HepG2 (cell line): Measurements from ENCODE around the gene GCLM. TPM values are rescaled to one million over a fixed set of nuclear protein-coding genes. Genes with fewer than 3 reads are reported as not detected.

Source experiments
- ATAC-seq: fragments of 200-7000 bp; cut with Tn5 transposase; 3 replicates; pipeline ENCODE4 v1.9.1; 2020; ENCODE audit warnings: mild to moderate bottlenecking, moderate library complexity
- BruUV-seq: library from RNA; stranded (reverse); fragments of 400-500 nt; replicated peaks from 2 replicates; lab custom pipeline; 2021; lab: Mats Ljungman, UMichigan
- CTCF ChIA-PET: fragments of 300-600 bp; formaldehyde crosslinking; extraction: SDS; loops from one replicate; lab custom pipeline; 2021; ENCODE audit warnings: low total read pairs, inconsistent platforms, low intra/inter-chr PET ratio; lab: Yijun Ruan, JAX
- POLR2A ChIA-PET: fragments of 350-600 bp; sonication (Branson Sonifier 250); formaldehyde crosslinking; loops from one replicate; lab custom pipeline; 2020; ENCODE audit warnings: antibody characterized with exemption, inconsistent platforms; lab: Yijun Ruan, JAX
- DNase-seq: peaks from one replicate; pipeline ENCODE4 v3.0.0-alpha.2; 2015; ENCODE audit warnings: low spot score
- FAIRE-seq: peaks from 3 replicates; lab custom pipeline; 2011; peaks lifted over from hg19 to GRCh38; lab: Jason Lieb, UNC
- H2AFZ ChIP-seq: one replicate; pipeline ENCODE4 v1.6.1; 2011; ENCODE audit warnings: low read length, inconsistent platforms
- H3K27ac ChIP-seq: fragments of 300-600 bp; 3 replicates; pipeline ENCODE4 v1.8.0; 2011; ENCODE audit warnings: mixed run types, mild to moderate bottlenecking, mixed read lengths, low read length, inconsistent platforms; ENCODE audit not compliant: insufficient read depth; ENCODE audit errors: extremely low read length
- H3K27me3 ChIP-seq, 2 experiments: fragments of 200-600 bp in 1 of 2; 2 replicates in 1 of 2; 3 replicates in 1 of 2; pipeline versions ENCODE4 v1.6.0 to v1.8.0; 2011; ENCODE audit warnings: low read length in 2 of 2, mild to moderate bottlenecking in 2 of 2, moderate library complexity in 2 of 2, inconsistent platforms in 1 of 2; ENCODE audit not compliant: insufficient read depth in 2 of 2, control insufficient read depth in 1 of 2
- H3K36me3 ChIP-seq, 2 experiments: fragments of 200-600 bp in 1 of 2; replicated peaks in 1 of 2; 2 replicates in 1 of 2; 3 replicates in 1 of 2; pipeline versions ENCODE4 v1.5.1 to v1.8.0; 2011; ENCODE audit warnings: low read length in 2 of 2, inconsistent platforms in 1 of 2; ENCODE audit not compliant: insufficient read depth in 2 of 2, control insufficient read depth in 1 of 2
- H3K4me1 ChIP-seq: 2 replicates; pipeline ENCODE4 v1.5.1; 2012; ENCODE audit warnings: low read length, inconsistent platforms; ENCODE audit not compliant: insufficient read depth
- H3K4me2 ChIP-seq: 2 replicates; pipeline ENCODE4 v1.6.0; 2011; ENCODE audit warnings: low read depth, low read length, inconsistent platforms
- H3K4me3 ChIP-seq, 3 experiments: fragments of 200-600 bp in 1 of 3; sonication (generic), shearing (Covaris generic) in 1 of 3; replicated peaks in 1 of 3; 2 replicates each; pipeline ENCODE4 v1.5.1; 2011 to 2016; ENCODE audit warnings: low read length in 3 of 3, inconsistent platforms in 2 of 3, low read depth in 2 of 3, mild to moderate bottlenecking in 2 of 3, control low read depth in 1 of 3, mixed read lengths in 1 of 3; ENCODE audit not compliant: insufficient read depth in 1 of 3
- H3K79me2 ChIP-seq: one replicate; pipeline ENCODE4 v1.6.1; 2011; ENCODE audit warnings: low read length, inconsistent platforms; ENCODE audit not compliant: insufficient read depth
- H3K9ac ChIP-seq: 2 replicates; pipeline ENCODE4 v1.6.0; 2011; ENCODE audit warnings: mild to moderate bottlenecking, low read depth, low read length, inconsistent platforms; ENCODE audit not compliant: insufficient read depth
- H3K9me3 ChIP-seq: 2 replicates; pipeline ENCODE4 v1.5.1; 2012; ENCODE audit warnings: mild to moderate bottlenecking, low read length
- H4K20me1 ChIP-seq: 2 replicates; pipeline ENCODE4 v1.6.0; 2011; ENCODE audit warnings: inconsistent platforms, mild to moderate bottlenecking, low read length, moderate library complexity; ENCODE audit not compliant: insufficient read depth
- HDAC1 ChIP-seq: sonication (generic); formaldehyde crosslinking; IDR thresholded peaks from 2 replicates; pipeline ENCODE4 v1.5.1; 2020; ENCODE audit warnings: mild to moderate bottlenecking, missing genetic modification reagents
- HOXA9 ChIP-seq: sonication (generic); formaldehyde crosslinking; IDR thresholded peaks from 2 replicates; pipeline ENCODE4 v1.8.1; 2022; ENCODE audit warnings: missing genetic modification reagents, mild to moderate bottlenecking, moderate library complexity, borderline replicate concordance
- KLF16 ChIP-seq, 2 experiments: sonication (generic) in 1 of 2; formaldehyde crosslinking in 1 of 2; IDR thresholded peaks; 2 replicates each; pipeline versions ENCODE4 v1.6.1 to v1.8.0; 2016 to 2023; ENCODE audit warnings: missing genetic modification reagents in 2 of 2, missing compliant biosample characterization in 1 of 2
- NFKB2 ChIP-seq: sonication (generic); formaldehyde crosslinking; IDR thresholded peaks from 2 replicates; pipeline ENCODE4 v1.4.0; 2020; ENCODE audit warnings: missing genetic modification reagents, borderline replicate concordance
- NONO ChIP-seq, 2 experiments: fragments of 450-650 bp in 1 of 2; sonication (generic) in 1 of 2; formaldehyde crosslinking in 1 of 2; IDR thresholded peaks in 1 of 2; conservative IDR thresholded peaks in 1 of 2; 2 replicates each; pipeline versions ENCODE4 v1.6.1 to v1.8.0; 2017 to 2022; ENCODE audit warnings: mild to moderate bottlenecking in 1 of 2, missing genetic modification reagents in 1 of 2, moderate library complexity in 1 of 2
- ZFP1 ChIP-seq: IDR thresholded peaks from 2 replicates; pipeline ENCODE4 v1.6.1; 2016
- ZNF207 ChIP-seq: fragments of 450-650 bp; IDR thresholded peaks from 2 replicates; pipeline ENCODE4 v1.6.1; 2016; ENCODE audit warnings: antibody characterized with exemption, borderline replicate concordance
- ZNF446 ChIP-seq: sonication (generic); formaldehyde crosslinking; IDR thresholded peaks from 2 replicates; pipeline ENCODE4 v1.5.0; 2020; ENCODE audit warnings: mild to moderate bottlenecking, missing genetic modification reagents
- ZNF549 ChIP-seq: sonication (generic); formaldehyde crosslinking; IDR thresholded peaks from 2 replicates; pipeline ENCODE4 v1.5.0; 2020; ENCODE audit warnings: missing genetic modification reagents
- ZNF878 ChIP-seq: sonication (generic); formaldehyde crosslinking; IDR thresholded peaks from 2 replicates; pipeline ENCODE4 v1.8.1; 2023; ENCODE audit warnings: mild to moderate bottlenecking, missing genetic modification reagents, moderate library complexity
- WGBS: methylation state at CpG from one replicate; pipeline ENCODE4 v1.1.6; 2017; ENCODE audit warnings: low lambda C conversion rate; 5-methylcytosine and 5-hydroxymethylcytosine counted together
- in situ Hi-C: cut with HindIII; loops from 2 replicates; pipeline ENCODE4 v1.10.0; 2017; ENCODE audit warnings: low pct_unique_long_range_greater_than_20kb; ENCODE audit not compliant: extremely low pct_ligation_motif_present
- intact Hi-C: fragments of 100-400 bp; cut with micrococcal nuclease; formaldehyde crosslinking; loops from one replicate; pipeline ENCODE4 v1.10.0; 2022; ENCODE audit not compliant: unreplicated experiment
- polyA plus RNA-seq, 8 experiments: library from polyadenylated mRNA; depleted of rRNA in 3 of 8; stranded (reverse) in 7 of 8; unstranded in 1 of 8; fragments of >200 nt; fragmentation: Illumina TruSeq in 4 of 8; extraction: Trizol in 4 of 8; gene quantifications; 2 replicates each; pipeline versions ENCODE4 v1.2.1 to v1.2.3, GENCODE V29; 2011 to 2016; ENCODE audit warnings: low read depth in 4 of 8, missing spikeins in 1 of 8, mixed read lengths in 1 of 8; ENCODE audit not compliant: insufficient read depth in 1 of 8
- total RNA-seq, 5 experiments: library from RNA; depleted of rRNA; stranded (reverse); fragments of >200 nt; fragmentation: Illumina TruSeq; extraction: Trizol; gene quantifications; 2 replicates each; pipeline ENCODE4 v1.2.3, GENCODE V29; 2016; ENCODE audit warnings: low read depth in 1 of 5
- TF ChIP-seq, protein P1 (sequence below): sonication (generic); formaldehyde crosslinking; IDR thresholded peaks from 2 replicates; pipeline ENCODE4 v1.5.0; 2020; ENCODE audit warnings: missing genetic modification reagents, mild to moderate bottlenecking, borderline replicate concordance
- TF ChIP-seq, protein P2 (sequence below): IDR thresholded peaks from 2 replicates; pipeline ENCODE4 v1.6.1; 2016; ENCODE audit warnings: missing genetic modification reagents, missing compliant biosample characterization
- TF ChIP-seq, protein P3 (sequence below): sonication (generic); formaldehyde crosslinking; IDR thresholded peaks from 2 replicates; pipeline ENCODE4 v1.8.0; 2022; ENCODE audit warnings: missing genetic modification reagents, low read depth, mild to moderate bottlenecking, borderline replicate concordance
- TF ChIP-seq, protein P4 (sequence below): sonication (generic); formaldehyde crosslinking; IDR thresholded peaks from 2 replicates; pipeline ENCODE4 v1.4.0; 2020; ENCODE audit warnings: missing genetic modification reagents, mild to moderate bottlenecking, borderline replicate concordance

The GCLM gene
- total and polyA plus RNA-seq, 2 of the 13 experiments (the other 11 are each of a cell fraction or from before 2014, with no cell fraction given), result 8.7 to 29.9 TPM

DNA sequence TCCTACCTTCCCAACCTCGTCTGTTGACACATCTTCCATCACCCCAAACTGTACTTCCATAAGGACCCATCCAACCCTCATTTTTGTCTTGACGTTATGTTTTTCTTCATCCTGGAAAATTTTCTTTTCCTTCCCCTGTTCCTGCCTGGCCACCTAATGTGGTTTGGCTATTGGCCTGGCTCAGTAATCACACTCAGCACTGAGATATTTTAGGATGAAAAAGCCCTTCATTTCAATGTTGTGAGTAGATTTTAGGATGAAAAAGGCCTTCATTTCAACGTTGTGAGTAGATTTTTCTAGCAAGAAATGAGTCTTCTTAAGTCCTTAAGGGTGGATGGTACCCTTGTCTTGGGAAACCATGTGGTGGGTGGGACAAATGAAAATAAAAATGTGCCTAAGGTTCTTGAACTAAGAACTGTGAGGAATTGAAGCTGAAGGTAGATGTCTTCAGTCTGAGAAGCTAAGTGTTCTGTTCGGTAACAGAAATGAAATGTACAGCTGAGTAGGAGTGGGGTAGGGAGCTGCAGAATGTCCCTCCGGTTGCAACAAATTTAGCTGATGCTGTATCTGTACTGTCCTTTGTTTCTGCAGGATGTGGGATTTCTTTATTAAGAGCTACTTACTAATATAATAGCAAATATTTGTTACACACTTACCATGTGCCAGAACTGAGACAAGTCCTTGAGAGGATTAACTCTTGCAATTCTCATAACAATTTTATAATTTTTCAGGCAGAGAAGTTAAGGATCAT, 66.3 kb downstream of the GCLM start:
- H3K79me2 ChIP-seq, result no peaks in the 10 kb centered on the region
- WGBS, result 94% methylated on average over 5 of the region's 5 CpGs
- POLR2A ChIA-PET, result no interaction called here
- FAIRE-seq, result no peak
- TF ChIP-seq NFKB2 (CRISPR knock-in tag) (no peak), ZNF878 (CRISPR knock-in tag) (no peak), ZNF207 (no peak), ZNF446 (no peak), HOXA9 (CRISPR knock-in tag) (no peak), ZFP1 (CRISPR knock-in tag) (no peak), NONO (IDR thresholded peaks at IDR 0.05) (no peak), NONO (CRISPR knock-in tag; conservative IDR thresholded peaks at IDR 0.05) (no peak), HDAC1 (CRISPR knock-in tag) (no peak), ZNF549 (CRISPR knock-in tag) (no peak), KLF16 (CRISPR knock-in tag; IDR thresholded peaks at IDR 0.05) (no peak)
- TF ChIP-seq, protein P1, sequence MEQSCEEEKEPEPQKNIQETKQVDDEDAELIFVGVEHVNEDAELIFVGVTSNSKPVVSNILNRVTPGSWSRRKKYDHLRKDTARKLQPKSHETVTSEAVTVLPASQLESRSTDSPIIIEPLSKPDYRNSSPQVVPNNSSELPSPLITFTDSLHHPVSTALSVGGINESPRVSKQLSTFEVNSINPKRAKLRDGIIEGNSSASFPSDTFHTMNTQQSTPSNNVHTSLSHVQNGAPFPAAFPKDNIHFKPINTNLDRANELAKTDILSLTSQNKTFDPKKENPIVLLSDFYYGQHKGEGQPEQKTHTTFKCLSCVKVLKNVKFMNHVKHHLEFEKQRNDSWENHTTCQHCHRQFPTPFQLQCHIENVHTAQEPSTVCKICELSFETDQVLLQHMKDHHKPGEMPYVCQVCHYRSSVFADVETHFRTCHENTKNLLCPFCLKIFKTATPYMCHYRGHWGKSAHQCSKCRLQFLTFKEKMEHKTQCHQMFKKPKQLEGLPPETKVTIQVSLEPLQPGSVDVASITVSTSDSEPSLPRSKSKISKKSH (CRISPR knock-in tag), result no peak
- TF ChIP-seq, protein P2, sequence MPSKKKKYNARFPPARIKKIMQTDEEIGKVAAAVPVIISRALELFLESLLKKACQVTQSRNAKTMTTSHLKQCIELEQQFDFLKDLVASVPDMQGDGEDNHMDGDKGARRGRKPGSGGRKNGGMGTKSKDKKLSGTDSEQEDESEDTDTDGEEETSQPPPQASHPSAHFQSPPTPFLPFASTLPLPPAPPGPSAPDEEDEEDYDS (CRISPR knock-in tag), result no peak
- TF ChIP-seq, protein P3, sequence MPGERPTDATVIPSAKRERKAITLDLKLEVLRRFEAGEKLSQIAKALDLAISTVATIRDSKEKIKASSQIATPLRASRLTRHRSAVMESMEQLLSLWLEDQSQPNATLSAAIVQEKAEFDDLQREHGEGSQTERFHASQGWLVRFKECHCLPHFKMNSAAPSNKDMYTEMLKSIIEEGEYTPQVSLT (CRISPR knock-in tag), result no peak
- TF ChIP-seq, protein P4, sequence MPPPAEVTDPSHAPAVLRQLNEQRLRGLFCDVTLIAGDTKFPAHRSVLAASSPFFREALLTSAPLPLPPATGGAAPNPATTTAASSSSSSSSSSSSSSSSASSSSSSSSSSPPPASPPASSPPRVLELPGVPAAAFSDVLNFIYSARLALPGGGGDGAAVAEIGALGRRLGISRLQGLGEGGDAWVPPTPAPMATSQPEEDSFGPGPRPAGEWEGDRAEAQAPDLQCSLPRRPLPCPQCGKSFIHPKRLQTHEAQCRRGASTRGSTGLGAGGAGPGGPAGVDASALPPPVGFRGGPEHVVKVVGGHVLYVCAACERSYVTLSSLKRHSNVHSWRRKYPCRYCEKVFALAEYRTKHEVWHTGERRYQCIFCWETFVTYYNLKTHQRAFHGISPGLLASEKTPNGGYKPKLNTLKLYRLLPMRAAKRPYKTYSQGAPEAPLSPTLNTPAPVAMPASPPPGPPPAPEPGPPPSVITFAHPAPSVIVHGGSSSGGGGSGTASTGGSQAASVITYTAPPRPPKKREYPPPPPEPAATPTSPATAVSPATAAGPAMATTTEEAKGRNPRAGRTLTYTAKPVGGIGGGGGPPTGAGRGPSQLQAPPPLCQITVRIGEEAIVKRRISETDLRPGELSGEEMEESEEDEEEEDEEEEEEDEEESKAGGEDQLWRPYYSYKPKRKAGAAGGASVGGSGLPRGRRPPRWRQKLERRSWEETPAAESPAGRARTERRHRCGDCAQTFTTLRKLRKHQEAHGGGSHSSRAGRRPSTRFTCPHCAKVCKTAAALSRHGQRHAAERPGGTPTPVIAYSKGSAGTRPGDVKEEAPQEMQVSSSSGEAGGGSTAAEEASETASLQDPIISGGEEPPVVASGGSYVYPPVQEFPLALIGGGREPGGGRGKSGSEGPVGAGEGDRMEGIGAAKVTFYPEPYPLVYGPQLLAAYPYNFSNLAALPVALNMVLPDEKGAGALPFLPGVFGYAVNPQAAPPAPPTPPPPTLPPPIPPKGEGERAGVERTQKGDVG, result no peak
- TF ChIP-seq, all 625 proteins: peak for 0
- Histone ChIP-seq H3K36me3 (no peaks in the 10 kb centered on the region), H3K27me3 (no peaks in the 10 kb centered on the region; a peak in 2 of 5 replicates), H4K20me1 (no peaks in the 10 kb centered on the region), H3K9me3 (no peaks in the 10 kb centered on the region), H3K27ac (no peak overlapping the region), H2AFZ (no peak overlapping the region), H3K4me1 (peaks cover 14% of the 10 kb centered on the region), H3K4me2 (no peak overlapping the region), H3K4me3 (no peak overlapping the region), H3K9ac (no peak overlapping the region)
- no peak for DNase-seq
- BruUV-seq, result no TSS peak
- no peak for ATAC-seq
- intact Hi-C loops, result loop anchor here (10.0 kb wide), 1 partner anchor 538 kb away; no protein-coding TSS in a partner anchor
- in situ Hi-C loops, result no loop called here
- CTCF ChIA-PET, result interaction anchor here (3.5 kb wide), 1 partner anchor 212 kb away, joined by 21 read pairs; no protein-coding TSS in a partner anchor
